CD4-positive, alpha-beta T cell (primary cell): ENCODE data around the gene RFFL. TPM values are rescaled to one million over a fixed set of nuclear protein-coding genes. Genes with fewer than 3 reads are reported as not detected.

Experiments used
- ATAC-seq: fragments of 200-7000 bp; cut with Tn5 transposase; one replicate; pipeline ENCODE4 v1.10.0; 2022; ENCODE audit warnings: mild to moderate bottlenecking; ENCODE audit not compliant: poor library complexity
- CTCF ChIA-PET: fragments of 350-600 bp; sonication (Branson Sonifier 250); formaldehyde crosslinking; loops from one replicate; lab custom pipeline; 2021; ENCODE audit warnings: antibody characterized with exemption, inconsistent platforms; lab: Charles Lee
- POLR2A ChIA-PET: fragments of 350-600 bp; sonication (Branson Sonifier 250); formaldehyde crosslinking; loops from one replicate; lab custom pipeline; 2021; ENCODE audit warnings: antibody characterized with exemption, inconsistent platforms; lab: Charles Lee
- DNase-seq, 14 experiments: peaks; one replicate each; pipeline ENCODE4 v3.0.0-alpha.2; 2013 to 2020; ENCODE audit warnings: mixed read lengths in 2 of 14
- H3K27ac ChIP-seq, 2 donors: one replicate each; pipeline versions ENCODE4 v1.5.1 to v1.7.0; 2013; ENCODE audit warnings: low read length in 2 of 2, low read depth in 1 of 2, mild to moderate bottlenecking in 1 of 2
- H3K27me3 ChIP-seq, 2 experiments: 1 replicate in 1 of 2; 2 replicates in 1 of 2; pipeline versions ENCODE4 v1.6.1 to v1.7.0; 2013; ENCODE audit warnings: low read length in 2 of 2, control low read depth in 1 of 2, mild to moderate bottlenecking in 1 of 2, moderate library complexity in 1 of 2; ENCODE audit not compliant: insufficient read depth in 2 of 2, control insufficient read depth in 1 of 2
- H3K36me3 ChIP-seq: one replicate; pipeline ENCODE4 v1.6.1; 2013; ENCODE audit warnings: low read length, control low read depth; ENCODE audit not compliant: insufficient read depth
- H3K4me1 ChIP-seq: one replicate; pipeline ENCODE4 v1.6.1; 2013; ENCODE audit warnings: low read length, control low read depth; ENCODE audit not compliant: insufficient read depth
- H3K4me3 ChIP-seq: one replicate; pipeline ENCODE4 v1.5.1; 2013; ENCODE audit warnings: mild to moderate bottlenecking, low read length, moderate library complexity
- H3K9me3 ChIP-seq, 2 experiments: 1 replicate in 1 of 2; 2 replicates in 1 of 2; pipeline versions ENCODE4 v1.6.1 to v1.7.0; 2013; ENCODE audit warnings: low read length in 2 of 2, mild to moderate bottlenecking in 2 of 2, control low read depth in 1 of 2, moderate library complexity in 1 of 2; ENCODE audit not compliant: control insufficient read depth in 1 of 2, insufficient read depth in 1 of 2
- H3K27ac Mint-ChIP-seq: one replicate; pipeline ENCODE4 v1.8.0; 2020; ENCODE audit warnings: mixed read lengths
- H3K27me3 Mint-ChIP-seq: one replicate; pipeline ENCODE4 v1.8.0; 2021; ENCODE audit warnings: mixed read lengths
- H3K36me3 Mint-ChIP-seq: one replicate; pipeline ENCODE4 v1.8.0; 2021; ENCODE audit warnings: low read depth, mixed read lengths
- H3K4me1 Mint-ChIP-seq: one replicate; pipeline ENCODE4 v1.8.0; 2021; ENCODE audit warnings: low read depth, mixed read lengths
- H3K4me3 Mint-ChIP-seq: one replicate; pipeline ENCODE4 v1.8.0; 2020; ENCODE audit warnings: mild to moderate bottlenecking, mixed read lengths
- H3K9me3 Mint-ChIP-seq: one replicate; pipeline ENCODE4 v1.8.0; 2020; ENCODE audit warnings: mixed read lengths
- intact Hi-C, 2 experiments: fragments of 100-400 bp; cut with DNase I in 1 of 2; cut with micrococcal nuclease in 1 of 2; formaldehyde crosslinking; loops; one replicate each; pipeline versions ENCODE4 v1.15.1 to v1.9.0; 2023 to 2025; cut with DNase I, micrococcal nuclease
- total RNA-seq, 174 experiments: library from RNA in 2 of 174; stranded (reverse) in 2 of 174; gene quantifications; one replicate each; pipeline ENCODE4 v1.2.3 and lab custom pipeline; 2021 to 2026
- TF ChIP-seq, protein P1 (sequence below): fragments of 200-600 bp; IDR thresholded peaks from one replicate; pipeline ENCODE4 v1.8.0; 2022; ENCODE audit warnings: antibody characterized with exemption, mild to moderate bottlenecking

RFFL gene
- total RNA-seq, 2 experiments from 2014 or later = 57.8 to 66.1 TPM

DNA sequence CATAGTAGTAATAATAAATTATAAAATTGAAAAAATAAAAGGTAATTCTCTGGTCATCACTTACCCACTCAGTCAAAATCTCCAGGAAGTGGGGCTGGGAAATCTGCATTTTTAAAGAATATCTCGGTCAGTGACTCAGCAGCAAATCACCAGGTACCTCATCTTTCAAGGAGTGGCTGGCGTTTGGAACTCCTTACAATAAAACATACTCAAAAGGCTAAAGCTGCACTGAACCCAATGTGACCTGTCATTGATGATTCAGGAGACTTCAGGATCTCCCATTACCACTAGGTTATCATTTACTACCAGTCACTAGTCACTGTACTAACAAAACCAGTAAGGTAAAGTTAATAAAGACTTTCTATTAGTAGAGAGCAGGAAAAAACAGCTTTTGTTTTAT lies 21.5 kb upstream of the RFFL start:
- ATAC-seq (no peak), DNase-seq (no peak)
- no peaks in the 10 kb centered on the region for H3K9me3 ChIP-seq
- H3K4me3 ChIP-seq = peak overlapping the region; percentile 11
- no peaks in the 10 kb centered on the region for H3K27me3 ChIP-seq
- H3K27ac ChIP-seq = no peak overlapping the region
- peaks cover 62% of the 10 kb centered on the region for H3K4me1 ChIP-seq
- TF ChIP-seq, protein P1, sequence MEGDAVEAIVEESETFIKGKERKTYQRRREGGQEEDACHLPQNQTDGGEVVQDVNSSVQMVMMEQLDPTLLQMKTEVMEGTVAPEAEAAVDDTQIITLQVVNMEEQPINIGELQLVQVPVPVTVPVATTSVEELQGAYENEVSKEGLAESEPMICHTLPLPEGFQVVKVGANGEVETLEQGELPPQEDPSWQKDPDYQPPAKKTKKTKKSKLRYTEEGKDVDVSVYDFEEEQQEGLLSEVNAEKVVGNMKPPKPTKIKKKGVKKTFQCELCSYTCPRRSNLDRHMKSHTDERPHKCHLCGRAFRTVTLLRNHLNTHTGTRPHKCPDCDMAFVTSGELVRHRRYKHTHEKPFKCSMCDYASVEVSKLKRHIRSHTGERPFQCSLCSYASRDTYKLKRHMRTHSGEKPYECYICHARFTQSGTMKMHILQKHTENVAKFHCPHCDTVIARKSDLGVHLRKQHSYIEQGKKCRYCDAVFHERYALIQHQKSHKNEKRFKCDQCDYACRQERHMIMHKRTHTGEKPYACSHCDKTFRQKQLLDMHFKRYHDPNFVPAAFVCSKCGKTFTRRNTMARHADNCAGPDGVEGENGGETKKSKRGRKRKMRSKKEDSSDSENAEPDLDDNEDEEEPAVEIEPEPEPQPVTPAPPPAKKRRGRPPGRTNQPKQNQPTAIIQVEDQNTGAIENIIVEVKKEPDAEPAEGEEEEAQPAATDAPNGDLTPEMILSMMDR = no peak
- POLR2A ChIA-PET = interaction anchor here (0.5 to 3.9 kb wide), 6 partner anchors 12 to 494 kb away, joined by 3 to 13 read pairs (median 4); partner anchors contain the start of genes LIG3 and PEX12
- peaks cover 18% of the 10 kb centered on the region for H3K36me3 Mint-ChIP-seq
- no peaks in the 10 kb centered on the region for H3K9me3 Mint-ChIP-seq
- CTCF ChIA-PET = interaction anchor here (1.1 to 2.2 kb wide), 2 partner anchors 21 to 35 kb away, joined by 3 to 5 read pairs; partner anchors contain the start of gene RFFL
- peaks cover 83% of the 10 kb centered on the region for H3K4me1 Mint-ChIP-seq
- H3K36me3 ChIP-seq = no peaks in the 10 kb centered on the region
- H3K4me3 Mint-ChIP-seq = peak overlapping the region; percentile 43
- intact Hi-C loops = loop anchor here (5.0 kb wide), 2 partner anchors 33 to 103 kb away; partner anchors contain the start of gene LIG3 (in 1 of the 2)
- peak overlapping the region; percentile 97 for H3K27ac Mint-ChIP-seq
- H3K27me3 Mint-ChIP-seq = no peaks in the 10 kb centered on the region

DNA sequence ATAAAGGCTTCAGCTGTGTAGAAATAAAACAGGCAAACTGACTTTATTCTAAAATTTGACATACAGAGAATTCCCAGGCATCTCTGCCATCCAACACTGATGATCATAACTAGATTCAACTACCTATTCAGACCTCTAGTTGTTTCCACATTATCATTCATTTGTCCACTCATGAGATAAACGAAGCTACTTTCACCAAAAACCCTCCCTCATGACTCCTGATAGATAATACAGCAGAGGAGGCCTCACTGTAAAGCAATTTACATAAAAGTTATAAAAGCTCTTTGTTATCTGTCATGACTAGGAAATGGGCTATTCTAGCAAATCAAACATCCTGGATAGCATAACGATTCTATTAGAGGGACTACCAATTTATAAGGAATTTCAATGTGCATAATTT lies 19.6 kb upstream of the RFFL start:
- H3K36me3 ChIP-seq = no peaks in the 10 kb centered on the region
- TF ChIP-seq, protein P1 = no peak
- H3K36me3 Mint-ChIP-seq = peaks cover 6% of the 10 kb centered on the region
- peaks cover 78% of the 10 kb centered on the region for H3K4me1 Mint-ChIP-seq
- no peaks in the 10 kb centered on the region for H3K27me3 Mint-ChIP-seq
- DNase-seq (no peak), ATAC-seq (no peak)
- ChIA-PET POLR2A (interaction anchor here (0.6 to 3.1 kb wide), 12 partner anchors 9 to 726 kb away, joined by 3 to 17 read pairs (median 4); partner anchors contain the start of genes AP2B1, LIG3, RAD51D and RFFL), CTCF (interaction anchor here (1.0 to 1.8 kb wide), 2 partner anchors 10 to 38 kb away, joined by 4 to 9 read pairs; no protein-coding TSS in a partner anchor)
- H3K4me3 ChIP-seq = no peak overlapping the region
- intact Hi-C loops = no loop called here
- H3K4me3 Mint-ChIP-seq = peak overlapping the region; percentile 66
- peaks cover 50% of the 10 kb centered on the region for H3K4me1 ChIP-seq
- H3K9me3 Mint-ChIP-seq = no peaks in the 10 kb centered on the region
- H3K27ac ChIP-seq = peak overlapping the region in 1 of 2 donors; percentile 46
- H3K9me3 ChIP-seq = no peaks in the 10 kb centered on the region
- H3K27me3 ChIP-seq = no peaks in the 10 kb centered on the region
- peak overlapping the region; percentile 79 for H3K27ac Mint-ChIP-seq

DNA sequence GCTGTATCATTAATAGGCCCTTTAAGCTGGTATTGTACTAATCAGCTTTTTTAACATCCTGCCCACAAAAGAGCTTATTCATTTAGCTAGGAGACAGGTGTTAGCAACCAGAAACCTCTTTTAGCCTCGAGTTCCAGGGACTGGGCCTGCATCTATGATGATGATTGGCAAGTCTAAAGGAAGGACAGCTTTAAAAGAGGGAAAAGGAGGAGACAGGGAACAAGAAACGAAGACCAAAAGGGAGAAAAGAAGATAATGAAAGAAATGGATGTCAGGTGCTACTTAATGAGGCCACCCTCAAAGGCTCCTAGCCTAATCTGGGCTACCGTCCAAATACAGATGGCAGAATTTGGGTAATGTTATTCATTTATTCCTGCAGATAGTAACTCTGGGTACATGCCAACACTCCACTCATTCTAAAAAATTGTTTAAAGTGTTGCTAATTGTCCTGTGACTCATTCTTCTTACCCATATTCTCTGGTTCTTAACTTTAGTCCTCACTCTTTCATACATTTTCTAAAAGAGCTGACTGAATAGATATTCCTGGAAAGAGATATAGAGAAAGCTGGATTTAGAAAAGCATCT lies 18.7 kb upstream of the RFFL start:
- H3K36me3 ChIP-seq = no peaks in the 10 kb centered on the region
- no peaks in the 10 kb centered on the region for H3K9me3 Mint-ChIP-seq
- peak overlapping the region; percentile 76 for H3K4me3 Mint-ChIP-seq
- H3K4me1 Mint-ChIP-seq = peaks cover 78% of the 10 kb centered on the region
- peak in 3 of 14 experiments; percentile 14 to 65 (median 32) for DNase-seq
- H3K4me1 ChIP-seq = peaks cover 46% of the 10 kb centered on the region
- POLR2A ChIA-PET = interaction anchor here (0.7 to 3.1 kb wide), 10 partner anchors 8 to 102 kb away, joined by 3 to 17 read pairs (median 4); partner anchors contain the start of genes LIG3, RAD51D and RFFL
- no peaks in the 10 kb centered on the region for H3K36me3 Mint-ChIP-seq
- CTCF ChIA-PET = interaction anchor here (1.0 to 1.8 kb wide), 3 partner anchors 9 to 37 kb away, joined by 3 to 9 read pairs (median 4); partner anchors contain the start of gene RFFL
- no peaks in the 10 kb centered on the region for H3K9me3 ChIP-seq
- H3K27ac ChIP-seq = peak overlapping the region; percentile 46 to 64
- no peaks in the 10 kb centered on the region for H3K27me3 ChIP-seq
- peak; percentile 60 for ATAC-seq
- peak overlapping the region; percentile 79 for H3K27ac Mint-ChIP-seq
- H3K4me3 ChIP-seq = no peak overlapping the region
- no peaks in the 10 kb centered on the region for H3K27me3 Mint-ChIP-seq
- intact Hi-C loops = loop anchor here in 1 of 2 experiments (1.0 kb wide), 1 partner anchor 9 kb away; no protein-coding TSS in a partner anchor
- TF ChIP-seq, protein P1 = no peak
